Peyer's patch (tissue), 4 donors: ENCODE data around the gene CCDC154. TPM values are rescaled to one million over a fixed set of nuclear protein-coding genes. Genes with fewer than 3 reads are reported as not detected.

Experiments used
- DNase-seq, 3 donors: peaks; one replicate each; pipeline ENCODE4 v3.0.0-alpha.2; 2017 to 2019
- H3K27ac ChIP-seq, 4 donors: fragments of 200-600 bp; sonication (generic); one replicate each; pipeline ENCODE4 v1.5.1; 2016 to 2019
- H3K27me3 ChIP-seq, 2 donors: fragments of 200-600 bp; sonication (generic); one replicate each; pipeline ENCODE4 v1.5.1; 2019
- H3K36me3 ChIP-seq, 3 donors: fragments of 200-600 bp; sonication (generic); one replicate each; pipeline ENCODE4 v1.5.1; 2016 to 2019
- H3K4me1 ChIP-seq, 4 donors: fragments of 200-600 bp; sonication (generic); one replicate each; pipeline ENCODE4 v1.5.1; 2016 to 2019
- H3K4me3 ChIP-seq, 4 donors: fragments of 200-600 bp; sonication (generic); 1 replicate in 3 of 4; 2 replicates in 1 of 4; pipeline ENCODE4 v1.5.1; 2016 to 2019; ENCODE audit warnings: mild to moderate bottlenecking in 1 of 4
- H3K9me3 ChIP-seq, 4 donors: fragments of 200-600 bp; sonication (generic); one replicate each; pipeline ENCODE4 v1.5.1; 2016 to 2019; ENCODE audit warnings: mild to moderate bottlenecking in 1 of 4
- CTCF ChIP-seq, 6 experiments: fragments of 450-650 bp in 4 of 6; fragments of 200-600 bp in 2 of 6; sonication (generic) in 1 of 6; IDR thresholded peaks; one replicate each; pipeline ENCODE4 v1.5.1; 2017 to 2019; ENCODE audit warnings: antibody characterized with exemption in 6 of 6, mild to moderate bottlenecking in 3 of 6, moderate library complexity in 1 of 6
- POLR2A ChIP-seq, 2 donors: fragments of 450-650 bp; IDR thresholded peaks; one replicate each; pipeline ENCODE4 v1.5.1; 2017; ENCODE audit warnings: antibody characterized with exemption in 2 of 2, mild to moderate bottlenecking in 2 of 2, moderate library complexity in 2 of 2
- total RNA-seq, 4 donors: library from RNA; depleted of rRNA; stranded (reverse); fragments of >200 nt; gene quantifications; one replicate each; pipeline ENCODE4 v1.1.0, GENCODE V29; 2016

Gene CCDC154
- total RNA-seq, 4 donors from 2014 or later: 0.47 to 23.1 (median 0.73) TPM

- no peak for TF ChIP-seq POLR2A (IDR thresholded peaks at IDR 0.05)
- no peak for TF ChIP-seq CTCF (IDR thresholded peaks at IDR 0.05)
- no peaks in the 10 kb centered on the region for H3K4me1 ChIP-seq
- H3K9me3 ChIP-seq: no peaks in the 10 kb centered on the region
- no peak overlapping the region for H3K27ac ChIP-seq
- H3K27me3 ChIP-seq: no peaks in the 10 kb centered on the region
- H3K36me3 ChIP-seq: peaks cover 0 to 86% (median 3%) of the 10 kb centered on the region in 3 donors
- DNase-seq: no peak
- no peak overlapping the region for H3K4me3 ChIP-seq
Observed at GRCh38 chr16:1394367-1394951, 49.9 kb downstream of the CCDC154 start.

- Histone ChIP-seq H3K4me3 (no peak overlapping the region), H3K4me1 (no peaks in the 10 kb centered on the region), H3K27ac (no peak overlapping the region), H3K9me3 (no peaks in the 10 kb centered on the region), H3K27me3 (no peaks in the 10 kb centered on the region), H3K36me3 (peaks cover 0 to 86% (median 3%) of the 10 kb centered on the region in 3 donors)
- TF ChIP-seq CTCF (IDR thresholded peaks at IDR 0.05) (no peak), POLR2A (IDR thresholded peaks at IDR 0.05) (no peak)
- no peak for DNase-seq
Observed at GRCh38 chr16:1393613-1394176, 50.7 kb downstream of the CCDC154 start.

GRCh38 chr16:1392826-1393225 lies 51.5 kb downstream of the CCDC154 start:
- DNase-seq: no peak
- no peaks in the 10 kb centered on the region for H3K27me3 ChIP-seq
- no peak overlapping the region for H3K27ac ChIP-seq
- peaks cover 0 to 86% (median 3%) of the 10 kb centered on the region in 3 donors for H3K36me3 ChIP-seq
- TF ChIP-seq CTCF (IDR thresholded peaks at IDR 0.05) (no peak), POLR2A (IDR thresholded peaks at IDR 0.05) (no peak)
- no peak overlapping the region for H3K4me3 ChIP-seq
- no peaks in the 10 kb centered on the region for H3K9me3 ChIP-seq
- no peaks in the 10 kb centered on the region for H3K4me1 ChIP-seq

GRCh38 chr16:1390239-1390779 lies 54.0 kb downstream of the CCDC154 start:
- Histone ChIP-seq H3K9me3 (no peaks in the 10 kb centered on the region), H3K27me3 (no peaks in the 10 kb centered on the region), H3K4me1 (no peaks in the 10 kb centered on the region), H3K4me3 (no peak overlapping the region), H3K36me3 (peaks cover 0 to 69% (median 3%) of the 10 kb centered on the region in 3 donors), H3K27ac (no peak overlapping the region)
- no peak for TF ChIP-seq POLR2A (IDR thresholded peaks at IDR 0.05)
- TF ChIP-seq CTCF (IDR thresholded peaks at IDR 0.05): no peak
- no peak for DNase-seq

- no peaks in the 10 kb centered on the region for H3K9me3 ChIP-seq
- H3K27me3 ChIP-seq: no peaks in the 10 kb centered on the region
- H3K4me3 ChIP-seq: no peak overlapping the region
- H3K4me1 ChIP-seq: no peaks in the 10 kb centered on the region
- TF ChIP-seq CTCF (IDR thresholded peaks at IDR 0.05) (no peak), POLR2A (IDR thresholded peaks at IDR 0.05) (no peak)
- peaks cover 0 to 75% (median 3%) of the 10 kb centered on the region in 3 donors for H3K36me3 ChIP-seq
- H3K27ac ChIP-seq: no peak overlapping the region
- no peak for DNase-seq
Observed at GRCh38 chr16:1389762-1390161, 54.6 kb downstream of the CCDC154 start.
